Neural cell (in vitro differentiated cells): ENCODE results near the gene CDC45.

Experiments used
- EP300 ChIP-seq: fragments of 450-650 bp; conservative IDR thresholded peaks from 2 replicates; pipeline ENCODE4 v1.6.1; 2014; ENCODE audit warnings: antibody characterized with exemption, mild to moderate bottlenecking, moderate library complexity; ENCODE audit not compliant: poor library complexity, severe bottlenecking
- EZH2 ChIP-seq: fragments of 200-600, 300-800 bp; shearing (Covaris generic), sonication (generic); IDR thresholded peaks from 2 replicates; pipeline ENCODE4 v1.6.1; 2014; ENCODE audit warnings: antibody characterized with exemption, low read length, borderline replicate concordance, mild to moderate bottlenecking; ENCODE audit not compliant: insufficient read depth, poor library complexity, severe bottlenecking
- MXI1 ChIP-seq: fragments of 450-650 bp; conservative IDR thresholded peaks from 2 replicates; pipeline ENCODE4 v1.6.1; 2014; ENCODE audit warnings: antibody characterized with exemption, mild to moderate bottlenecking; ENCODE audit not compliant: poor library complexity, severe bottlenecking
- POLR2AphosphoS5 ChIP-seq: IDR thresholded peaks from 2 replicates; pipeline ENCODE4 v1.6.1; 2012
- RAD21 ChIP-seq: fragments of 450-650 bp; conservative IDR thresholded peaks from 2 replicates; pipeline ENCODE4 v1.6.1; 2014; ENCODE audit warnings: antibody characterized with exemption, mild to moderate bottlenecking, moderate library complexity
- SMC3 ChIP-seq: fragments of 450-650 bp; conservative IDR thresholded peaks from 2 replicates; pipeline ENCODE4 v1.6.1; 2014; ENCODE audit warnings: antibody characterized with exemption, mild to moderate bottlenecking, moderate library complexity; ENCODE audit not compliant: poor library complexity
- TAF1 ChIP-seq: IDR thresholded peaks from 2 replicates; pipeline ENCODE4 v1.6.1; 2012; ENCODE audit warnings: low read depth
- TF ChIP-seq, protein P1 (sequence below): fragments of 450-650 bp; IDR thresholded peaks from 2 replicates; pipeline ENCODE4 v1.5.1; 2014; ENCODE audit warnings: antibody characterized with exemption, mild to moderate bottlenecking, moderate library complexity; ENCODE audit not compliant: poor library complexity, severe bottlenecking
- TF ChIP-seq, protein P2 (sequence below): IDR thresholded peaks from 2 replicates; pipeline ENCODE4 v1.6.1; 2012; ENCODE audit warnings: borderline replicate concordance

DNA sequence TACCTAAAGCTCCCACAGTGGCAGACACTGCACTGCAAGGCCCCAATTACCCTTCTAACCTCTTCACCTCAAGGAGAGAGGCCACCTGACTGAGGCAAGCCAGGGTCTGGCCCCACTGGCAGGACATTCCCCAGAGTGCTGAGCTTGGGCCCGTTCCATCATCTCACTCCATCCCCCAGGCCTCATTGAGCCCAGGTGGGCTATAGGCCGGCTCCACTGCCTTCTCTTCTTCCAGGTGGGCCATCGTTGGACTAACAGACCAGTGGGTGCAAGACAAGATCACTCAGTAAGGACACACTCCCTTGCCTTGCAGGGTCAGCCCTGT, 19.1 kb downstream of the CDC45 start:
- TF ChIP-seq, protein P1, sequence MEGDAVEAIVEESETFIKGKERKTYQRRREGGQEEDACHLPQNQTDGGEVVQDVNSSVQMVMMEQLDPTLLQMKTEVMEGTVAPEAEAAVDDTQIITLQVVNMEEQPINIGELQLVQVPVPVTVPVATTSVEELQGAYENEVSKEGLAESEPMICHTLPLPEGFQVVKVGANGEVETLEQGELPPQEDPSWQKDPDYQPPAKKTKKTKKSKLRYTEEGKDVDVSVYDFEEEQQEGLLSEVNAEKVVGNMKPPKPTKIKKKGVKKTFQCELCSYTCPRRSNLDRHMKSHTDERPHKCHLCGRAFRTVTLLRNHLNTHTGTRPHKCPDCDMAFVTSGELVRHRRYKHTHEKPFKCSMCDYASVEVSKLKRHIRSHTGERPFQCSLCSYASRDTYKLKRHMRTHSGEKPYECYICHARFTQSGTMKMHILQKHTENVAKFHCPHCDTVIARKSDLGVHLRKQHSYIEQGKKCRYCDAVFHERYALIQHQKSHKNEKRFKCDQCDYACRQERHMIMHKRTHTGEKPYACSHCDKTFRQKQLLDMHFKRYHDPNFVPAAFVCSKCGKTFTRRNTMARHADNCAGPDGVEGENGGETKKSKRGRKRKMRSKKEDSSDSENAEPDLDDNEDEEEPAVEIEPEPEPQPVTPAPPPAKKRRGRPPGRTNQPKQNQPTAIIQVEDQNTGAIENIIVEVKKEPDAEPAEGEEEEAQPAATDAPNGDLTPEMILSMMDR = no peak
- TF ChIP-seq, protein P2, sequence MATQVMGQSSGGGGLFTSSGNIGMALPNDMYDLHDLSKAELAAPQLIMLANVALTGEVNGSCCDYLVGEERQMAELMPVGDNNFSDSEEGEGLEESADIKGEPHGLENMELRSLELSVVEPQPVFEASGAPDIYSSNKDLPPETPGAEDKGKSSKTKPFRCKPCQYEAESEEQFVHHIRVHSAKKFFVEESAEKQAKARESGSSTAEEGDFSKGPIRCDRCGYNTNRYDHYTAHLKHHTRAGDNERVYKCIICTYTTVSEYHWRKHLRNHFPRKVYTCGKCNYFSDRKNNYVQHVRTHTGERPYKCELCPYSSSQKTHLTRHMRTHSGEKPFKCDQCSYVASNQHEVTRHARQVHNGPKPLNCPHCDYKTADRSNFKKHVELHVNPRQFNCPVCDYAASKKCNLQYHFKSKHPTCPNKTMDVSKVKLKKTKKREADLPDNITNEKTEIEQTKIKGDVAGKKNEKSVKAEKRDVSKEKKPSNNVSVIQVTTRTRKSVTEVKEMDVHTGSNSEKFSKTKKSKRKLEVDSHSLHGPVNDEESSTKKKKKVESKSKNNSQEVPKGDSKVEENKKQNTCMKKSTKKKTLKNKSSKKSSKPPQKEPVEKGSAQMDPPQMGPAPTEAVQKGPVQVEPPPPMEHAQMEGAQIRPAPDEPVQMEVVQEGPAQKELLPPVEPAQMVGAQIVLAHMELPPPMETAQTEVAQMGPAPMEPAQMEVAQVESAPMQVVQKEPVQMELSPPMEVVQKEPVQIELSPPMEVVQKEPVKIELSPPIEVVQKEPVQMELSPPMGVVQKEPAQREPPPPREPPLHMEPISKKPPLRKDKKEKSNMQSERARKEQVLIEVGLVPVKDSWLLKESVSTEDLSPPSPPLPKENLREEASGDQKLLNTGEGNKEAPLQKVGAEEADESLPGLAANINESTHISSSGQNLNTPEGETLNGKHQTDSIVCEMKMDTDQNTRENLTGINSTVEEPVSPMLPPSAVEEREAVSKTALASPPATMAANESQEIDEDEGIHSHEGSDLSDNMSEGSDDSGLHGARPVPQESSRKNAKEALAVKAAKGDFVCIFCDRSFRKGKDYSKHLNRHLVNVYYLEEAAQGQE = no peak
- TF ChIP-seq POLR2AphosphoS5 (no peak), EZH2 (no peak), RAD21 (no peak), TAF1 (no peak), EP300 (no peak), MXI1 (no peak), SMC3 (no peak)
